C4-2B (cell line): ENCODE results near the gene TBC1D22B.

Experiments used
- ZFX ChIP-seq: fragments of 450-650 bp; IDR thresholded peaks from 2 replicates; pipeline ENCODE4 v1.6.1; 2017
- TF ChIP-seq, protein P1 (sequence below): fragments of 450-650 bp; conservative IDR thresholded peaks from 2 replicates; pipeline ENCODE4 v1.5.1; 2017; ENCODE audit warnings: mild to moderate bottlenecking

DNA sequence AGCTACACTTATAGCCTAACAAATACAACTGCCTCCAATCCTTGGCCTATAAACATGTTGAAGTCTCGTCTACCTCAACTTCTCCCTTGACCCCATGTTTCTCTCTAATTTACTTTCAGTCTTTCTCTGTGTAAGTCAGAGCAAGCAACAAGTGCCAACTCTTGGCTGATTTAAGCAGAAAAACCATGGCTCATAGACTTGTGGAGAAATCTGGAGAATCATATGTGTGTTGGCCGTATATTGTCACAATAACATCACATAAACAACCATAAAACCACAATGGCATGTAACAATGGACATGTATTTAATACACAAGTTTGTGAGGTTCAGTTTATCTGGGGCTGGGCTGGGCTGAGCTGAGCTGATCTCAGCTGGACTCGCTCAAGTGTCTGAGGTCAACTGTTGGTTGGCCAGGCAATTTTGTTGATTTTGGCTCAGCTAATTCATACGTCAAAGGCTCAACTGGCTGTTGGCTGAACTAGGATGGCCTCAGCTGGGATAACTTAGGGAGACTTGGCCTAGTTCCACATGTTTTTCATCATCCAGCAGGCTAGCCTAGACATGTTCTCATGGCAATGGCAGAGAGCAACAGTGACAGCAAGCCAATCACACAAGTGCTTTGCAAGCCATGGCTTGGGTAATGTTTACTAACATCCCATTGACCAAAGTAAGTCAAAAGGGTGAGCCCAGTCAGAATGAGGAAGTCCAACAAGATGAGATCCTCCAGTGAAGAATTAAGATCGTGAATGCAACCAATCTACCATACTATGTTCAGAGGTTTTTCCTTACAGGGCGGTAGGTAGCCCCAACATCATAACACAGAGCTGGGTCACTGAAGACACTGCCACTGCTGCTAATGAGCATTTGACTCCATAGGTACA is 12.9 kb upstream of the TBC1D22B start:
- TF ChIP-seq, protein P1, sequence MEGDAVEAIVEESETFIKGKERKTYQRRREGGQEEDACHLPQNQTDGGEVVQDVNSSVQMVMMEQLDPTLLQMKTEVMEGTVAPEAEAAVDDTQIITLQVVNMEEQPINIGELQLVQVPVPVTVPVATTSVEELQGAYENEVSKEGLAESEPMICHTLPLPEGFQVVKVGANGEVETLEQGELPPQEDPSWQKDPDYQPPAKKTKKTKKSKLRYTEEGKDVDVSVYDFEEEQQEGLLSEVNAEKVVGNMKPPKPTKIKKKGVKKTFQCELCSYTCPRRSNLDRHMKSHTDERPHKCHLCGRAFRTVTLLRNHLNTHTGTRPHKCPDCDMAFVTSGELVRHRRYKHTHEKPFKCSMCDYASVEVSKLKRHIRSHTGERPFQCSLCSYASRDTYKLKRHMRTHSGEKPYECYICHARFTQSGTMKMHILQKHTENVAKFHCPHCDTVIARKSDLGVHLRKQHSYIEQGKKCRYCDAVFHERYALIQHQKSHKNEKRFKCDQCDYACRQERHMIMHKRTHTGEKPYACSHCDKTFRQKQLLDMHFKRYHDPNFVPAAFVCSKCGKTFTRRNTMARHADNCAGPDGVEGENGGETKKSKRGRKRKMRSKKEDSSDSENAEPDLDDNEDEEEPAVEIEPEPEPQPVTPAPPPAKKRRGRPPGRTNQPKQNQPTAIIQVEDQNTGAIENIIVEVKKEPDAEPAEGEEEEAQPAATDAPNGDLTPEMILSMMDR = no peak
- no peak for TF ChIP-seq ZFX
